HG03342 (cell line): ENCODE data around the gene UCP3.

Source experiments
- ATAC-seq: cut with Tn5 transposase; IDR thresholded peaks from one replicate; pipeline ENCODE4 v1.9.1; 2021; ENCODE audit warnings: mild to moderate bottlenecking, moderate library complexity; ENCODE audit not compliant: unreplicated experiment

Gene UCP3

GRCh38 chr11:73980001-73980961 lies 28.6 kb downstream of the UCP3 start:
- ATAC-seq, result peak; percentile 43

GRCh38 chr11:73978576-73979086 lies 30.3 kb downstream of the UCP3 start:
- ATAC-seq, result no peak

- ATAC-seq, result no peak
Observed at GRCh38 chr11:73977856-73978519, 30.9 kb downstream of the UCP3 start.

GRCh38 chr11:73976451-73977151 lies 32.3 kb downstream of the UCP3 start:
- ATAC-seq, result no peak

- ATAC-seq, result no peak
Observed at GRCh38 chr11:73975479-73975757, 33.5 kb downstream of the UCP3 start.

GRCh38 chr11:73974604-73975478 lies 34.0 kb downstream of the UCP3 start:
- ATAC-seq, result no peak

GRCh38 chr11:73972620-73973449 lies 36.0 kb downstream of the UCP3 start:
- no peak for ATAC-seq

- no peak for ATAC-seq
Observed at GRCh38 chr11:73972187-73972586, 36.7 kb downstream of the UCP3 start.

- ATAC-seq, result no peak
Observed at GRCh38 chr11:73971175-73971719, 37.6 kb downstream of the UCP3 start.

- ATAC-seq, result no peak
Observed at GRCh38 chr11:73969991-73970800, 38.7 kb downstream of the UCP3 start.

- no peak for ATAC-seq
Observed at GRCh38 chr11:73969091-73969490, 39.8 kb downstream of the UCP3 start.

GRCh38 chr11:73968356-73968966 lies 40.4 kb downstream of the UCP3 start:
- ATAC-seq, result no peak

GRCh38 chr11:73965764-73966121 lies 43.1 kb downstream of the UCP3 start:
- ATAC-seq, result no peak

GRCh38 chr11:73965076-73965763 lies 43.7 kb downstream of the UCP3 start:
- no peak for ATAC-seq

GRCh38 chr11:73963861-73964260 lies 45.0 kb downstream of the UCP3 start:
- no peak for ATAC-seq

- no peak for ATAC-seq
Observed at GRCh38 chr11:73962101-73962705, 46.7 kb downstream of the UCP3 start.

- no peak for ATAC-seq
Observed at GRCh38 chr11:73961321-73961720, 47.6 kb downstream of the UCP3 start.
